NCI-H1417 treated with DMSO at 0.1 percent for 48 hours (cell line): ENCODE data around the gene FREM1.

Experiments
- DNase-seq: peaks from one replicate; lab custom pipeline; 2025; lab: John Stamatoyannopoulos, UW

Gene FREM1

DNA sequence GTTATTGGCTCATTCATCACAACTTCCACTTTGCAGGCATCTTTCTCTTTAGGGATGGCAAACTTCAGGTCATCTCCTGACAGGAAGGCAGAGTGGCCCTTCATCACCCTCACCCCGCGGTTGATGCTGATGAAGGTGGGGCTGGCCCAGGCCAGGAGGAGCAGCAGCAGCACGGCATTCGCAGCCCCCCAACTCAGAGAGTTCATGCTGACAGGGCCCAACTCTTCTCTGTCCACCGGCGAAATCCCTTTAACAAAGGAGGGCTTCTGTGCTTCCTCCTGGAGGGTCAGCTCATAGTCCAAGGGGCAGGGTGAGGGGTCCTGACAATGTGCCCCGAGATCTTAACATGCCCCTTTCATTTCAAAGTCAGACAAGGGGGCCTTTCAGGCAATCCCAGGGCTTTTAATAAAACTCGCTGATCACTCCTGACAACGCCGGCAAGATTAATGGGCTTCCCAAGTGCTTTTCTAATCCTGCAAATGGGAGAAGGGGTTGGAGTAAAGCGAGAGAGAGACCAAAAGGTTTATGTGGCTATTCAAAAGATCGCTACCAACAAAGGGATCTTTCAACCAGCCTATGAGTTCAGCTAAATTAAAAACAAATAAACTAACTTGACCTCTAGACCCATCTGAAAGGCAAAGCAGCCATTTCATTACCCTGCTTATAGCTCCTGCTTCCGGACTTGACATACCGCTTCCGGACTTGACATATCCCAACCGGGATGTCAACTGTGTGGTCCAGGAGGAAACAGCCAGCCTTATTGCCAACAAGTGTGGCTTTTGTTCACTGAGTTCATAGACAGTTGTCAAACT lies 41.2 kb downstream of the FREM1 start:
- no peak for DNase-seq

DNA sequence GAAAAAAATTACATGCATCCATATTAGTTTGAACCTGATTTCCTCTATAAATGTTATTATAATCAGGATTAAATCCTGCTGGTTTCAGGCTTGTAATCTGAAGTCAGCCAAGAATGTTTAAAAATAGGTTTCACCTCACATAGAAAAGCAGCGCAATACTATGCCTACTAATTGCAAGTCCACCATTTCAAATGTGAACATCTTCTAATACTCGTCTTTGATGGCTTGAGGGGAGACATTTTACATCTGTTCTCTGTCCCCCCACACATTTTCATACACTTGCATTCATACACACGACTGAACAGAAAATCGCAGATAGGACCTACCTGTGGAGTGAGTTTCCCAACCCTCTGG lies 41.8 kb downstream of the FREM1 start:
- no peak for DNase-seq

DNA sequence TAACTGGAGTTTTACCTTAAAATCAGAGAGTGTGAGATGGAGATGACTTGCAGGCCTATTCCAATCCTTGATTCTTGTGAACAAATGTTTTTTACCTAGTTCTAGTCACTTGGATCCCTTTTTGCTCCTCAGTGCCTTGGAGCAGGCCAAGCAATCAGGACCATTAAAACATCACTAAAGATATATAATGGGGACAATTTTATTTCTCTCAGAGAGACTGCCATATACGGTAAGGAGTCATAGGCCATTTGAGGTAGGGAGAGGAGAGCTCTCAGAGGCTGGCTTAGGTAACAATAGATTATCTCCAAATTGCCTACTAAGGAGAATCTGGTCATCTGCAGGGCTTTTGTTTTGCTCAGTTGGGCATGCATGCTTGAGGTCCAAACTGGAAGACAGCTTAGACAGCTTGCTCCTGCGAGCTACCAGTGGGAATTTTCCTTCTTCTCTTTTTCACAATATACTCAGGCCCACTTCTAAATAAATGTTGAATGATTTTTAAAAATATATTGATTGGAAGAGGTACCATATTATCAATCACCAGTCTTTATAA lies 44.0 kb downstream of the FREM1 start:
- no peak for DNase-seq

DNA sequence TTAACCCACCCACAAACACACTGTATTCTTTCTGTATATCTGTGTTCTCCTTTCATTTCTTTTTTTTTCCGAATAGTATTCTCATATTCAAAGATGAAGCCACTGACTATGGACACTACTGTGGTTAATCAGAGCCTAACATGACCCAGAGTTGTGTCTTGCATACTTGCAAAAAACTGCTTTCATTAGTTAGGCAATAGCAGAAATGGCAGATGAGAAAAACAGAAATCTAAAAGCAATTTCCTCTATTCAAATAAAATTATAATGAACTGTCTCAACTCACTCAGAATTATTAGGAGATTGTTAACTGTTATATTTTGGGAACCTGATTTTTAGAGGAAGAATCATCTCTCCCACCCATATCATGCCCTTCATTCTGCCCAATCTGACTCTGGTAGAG lies 45.9 kb downstream of the FREM1 start:
- no peak for DNase-seq

DNA sequence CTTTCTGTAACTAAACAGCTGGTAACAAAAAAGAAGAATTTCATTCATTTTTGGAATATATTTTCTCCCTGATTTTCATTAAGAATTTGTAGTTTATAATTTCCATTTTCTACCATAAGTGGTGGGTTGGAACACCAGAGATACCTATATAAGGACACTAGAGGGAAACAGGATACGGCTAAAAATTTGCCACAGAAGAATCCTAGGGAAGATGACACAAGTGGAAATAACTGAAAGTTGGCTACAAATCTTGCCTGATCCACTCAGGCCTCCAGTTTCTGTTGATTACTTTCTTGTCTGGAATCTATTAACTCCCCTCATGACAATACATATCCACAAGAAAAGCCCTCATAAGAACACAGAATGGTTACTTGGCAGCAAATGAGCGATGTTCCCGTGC lies 46.8 kb downstream of the FREM1 start:
- DNase-seq: no peak

DNA sequence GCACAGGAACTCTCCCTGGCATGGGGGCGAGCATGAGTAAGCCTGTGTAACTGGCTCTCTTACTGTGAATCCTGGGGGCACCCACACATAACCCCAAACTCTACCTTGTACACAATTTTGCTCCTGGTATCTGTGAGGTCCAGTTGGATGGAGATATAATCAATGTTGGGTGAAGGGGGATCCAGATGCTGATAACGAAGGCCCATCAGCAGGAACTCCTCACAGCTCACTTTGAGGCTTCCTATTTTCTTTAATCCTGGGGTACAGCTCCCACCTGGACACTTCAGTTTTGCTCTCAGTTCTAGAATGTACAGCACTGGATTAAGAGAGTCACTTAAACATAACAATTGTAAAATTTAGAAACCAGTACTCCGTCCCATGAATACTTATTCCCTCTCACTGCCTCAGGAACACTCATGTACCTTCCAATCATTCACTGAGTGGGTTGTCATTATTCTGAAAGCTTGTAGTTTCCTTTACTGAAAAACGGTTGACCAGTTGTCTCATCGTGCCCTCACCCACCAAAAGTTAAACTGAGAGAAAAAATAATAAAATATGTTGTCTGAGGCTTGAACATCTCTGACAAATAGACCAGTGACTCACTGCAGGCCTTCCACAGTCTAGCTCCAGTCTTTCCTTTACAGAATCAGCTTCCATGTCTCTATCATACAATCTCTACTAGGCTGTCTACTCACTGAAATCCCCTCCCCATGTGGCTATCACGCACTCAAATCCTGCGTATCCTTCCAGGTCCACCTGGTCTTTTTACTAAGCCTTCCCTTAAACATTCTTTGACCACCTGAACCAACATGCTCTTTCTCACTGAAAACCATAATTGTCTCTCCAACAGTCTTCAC lies 52.6 kb downstream of the FREM1 start:
- no peak for DNase-seq

DNA sequence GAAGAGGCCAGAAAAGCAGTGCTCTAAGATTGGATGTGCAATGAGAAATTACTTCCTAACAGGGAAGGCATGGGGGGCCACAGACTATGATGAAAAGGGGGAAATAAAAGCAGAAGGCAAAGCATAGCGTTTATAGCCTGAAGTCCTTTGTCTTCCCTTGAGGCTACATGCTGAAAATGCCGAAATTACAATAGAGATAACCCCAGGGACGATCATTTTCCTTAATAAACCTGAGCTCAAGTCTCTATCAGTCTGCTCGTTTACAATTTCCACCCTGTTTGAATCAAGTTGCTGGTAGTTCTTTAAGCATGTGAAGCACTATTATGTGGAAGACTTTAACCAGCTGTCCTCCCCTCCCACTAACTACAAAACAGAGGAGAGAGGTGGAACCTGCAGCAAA lies 60.4 kb downstream of the FREM1 start:
- no peak for DNase-seq

DNA sequence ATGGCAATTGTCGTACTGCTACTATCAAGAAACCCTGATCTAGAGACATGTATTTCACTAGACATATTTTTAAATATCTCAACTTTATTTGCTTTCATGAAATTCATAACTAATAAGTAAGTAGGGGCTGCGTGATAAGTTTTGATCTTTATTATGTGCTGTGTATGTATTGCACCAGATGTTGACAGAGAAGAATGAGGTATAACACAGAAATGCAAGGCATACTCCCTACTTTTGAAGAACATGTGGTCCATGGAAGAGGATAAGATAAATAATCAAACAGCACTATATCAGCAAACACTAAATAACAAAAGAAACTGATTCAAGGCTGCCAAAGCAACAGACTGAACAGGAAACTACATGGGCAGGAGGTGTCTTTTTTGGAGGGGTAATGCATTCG lies 60.9 kb downstream of the FREM1 start:
- no peak for DNase-seq

DNA sequence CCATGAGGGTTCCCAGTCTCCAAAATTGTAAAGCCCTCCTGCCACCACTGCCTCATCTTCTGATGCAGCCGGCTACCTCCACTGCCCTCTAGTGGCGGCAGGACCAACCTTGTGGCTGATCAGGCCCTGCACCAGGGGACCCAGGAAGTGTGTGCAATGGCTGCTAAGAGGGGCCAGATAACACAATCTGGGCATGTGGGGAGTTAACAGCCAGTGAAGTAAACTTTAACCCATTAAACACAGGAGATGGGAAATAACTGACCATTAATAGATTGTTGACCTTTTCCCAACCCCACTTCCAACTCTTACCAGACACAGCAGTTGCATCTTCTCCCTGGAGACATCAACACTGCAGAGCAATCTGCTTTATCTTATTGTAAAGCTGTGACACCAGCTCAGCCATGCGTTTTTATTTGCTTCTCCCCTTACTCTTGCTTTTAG lies 63.3 kb downstream of the FREM1 start:
- DNase-seq: no peak

DNA sequence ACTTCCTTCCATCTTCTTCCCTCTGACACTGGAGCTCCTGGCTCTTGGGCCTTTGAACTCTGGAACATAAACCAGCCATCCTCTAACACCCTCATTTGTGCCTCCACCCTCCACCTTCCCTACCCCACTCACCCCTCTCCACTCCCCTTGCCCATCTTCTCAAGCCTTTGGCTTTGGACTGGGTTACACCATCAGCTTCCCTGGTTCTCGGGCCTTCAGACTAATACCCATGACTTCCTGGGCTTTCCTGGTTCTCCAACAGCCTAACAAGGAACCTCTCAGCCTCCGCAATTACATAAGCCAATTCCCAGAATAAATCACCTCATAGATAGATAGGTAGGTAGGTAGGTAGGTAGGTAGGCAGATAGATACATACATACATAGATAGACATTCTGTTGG lies 67.1 kb downstream of the FREM1 start:
- no peak for DNase-seq

DNA sequence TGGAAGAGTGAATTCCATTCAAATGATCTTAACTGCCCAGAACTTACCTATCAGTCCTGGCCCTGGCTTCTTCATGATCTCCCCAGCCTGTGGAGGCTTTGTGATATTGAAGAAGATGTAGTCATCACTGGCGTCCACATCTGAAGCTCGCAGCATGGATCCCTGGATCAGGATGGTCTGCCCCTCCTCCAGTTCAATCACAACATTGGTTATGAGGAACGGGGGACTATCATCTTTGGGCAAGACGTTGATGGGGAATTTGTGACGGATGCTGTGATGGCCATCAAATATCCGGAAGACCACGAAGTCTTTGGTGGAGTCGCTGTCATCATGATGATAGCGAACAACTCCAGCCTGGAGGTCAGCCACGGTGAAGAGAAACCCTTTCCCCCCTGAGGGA lies 68.0 kb downstream of the FREM1 start:
- no peak for DNase-seq

DNA sequence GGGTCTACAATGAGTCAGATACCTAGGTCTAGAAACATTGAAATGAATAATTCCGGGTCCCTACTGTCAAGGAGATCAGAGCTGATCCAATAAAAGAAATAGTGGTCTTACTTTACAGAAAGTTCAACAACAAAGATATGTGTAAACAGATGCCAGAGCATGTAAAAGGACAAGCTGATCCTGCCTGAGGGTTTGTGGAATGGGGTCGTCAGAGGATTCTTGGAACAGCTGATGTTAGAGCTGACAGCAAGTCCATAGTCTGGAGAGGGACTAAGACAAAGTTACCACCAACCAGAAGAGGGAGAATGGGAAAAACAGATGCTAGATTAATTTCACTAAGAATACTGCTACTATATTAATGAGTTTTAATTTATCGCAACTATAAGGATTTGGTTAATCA lies 71.5 kb downstream of the FREM1 start:
- no peak for DNase-seq

DNA sequence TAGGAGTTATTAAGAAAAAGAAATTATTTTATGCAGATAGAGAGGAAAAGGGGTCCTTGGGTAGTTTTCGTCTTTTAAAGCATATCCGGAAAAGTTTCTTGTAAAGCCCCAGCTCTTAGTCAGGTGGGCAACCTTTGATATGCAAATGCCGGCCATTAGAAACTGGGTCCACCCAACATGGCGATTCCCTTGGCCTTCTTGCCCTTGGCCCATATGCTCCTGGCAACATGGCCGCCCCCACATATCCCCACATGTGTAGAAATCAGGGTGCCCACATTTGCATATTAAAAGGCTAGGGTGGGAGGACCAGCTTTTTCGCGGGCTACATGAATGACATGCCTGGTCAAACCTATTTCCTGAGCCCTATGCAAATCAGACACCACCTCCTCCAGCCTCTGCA lies 73.3 kb downstream of the FREM1 start:
- DNase-seq: no peak

DNA sequence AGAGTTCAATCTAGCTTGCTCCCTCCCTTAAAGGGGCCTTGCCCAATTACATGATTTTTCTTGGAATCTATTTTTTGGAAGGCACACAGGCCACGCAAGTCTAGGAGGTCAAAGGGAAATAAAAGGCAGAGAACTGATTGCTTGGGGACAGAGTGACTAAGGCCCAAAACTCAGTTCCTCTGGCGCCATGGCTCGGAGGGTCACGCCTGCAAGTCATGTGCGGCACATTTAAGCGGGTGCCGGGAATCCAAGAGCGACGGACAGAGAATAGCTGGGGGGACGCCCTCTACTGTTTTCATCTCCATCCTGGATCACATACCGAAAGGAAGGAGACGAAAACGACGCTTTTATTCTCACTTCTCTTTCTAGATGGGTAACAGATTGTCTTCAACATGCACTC lies 78.6 kb downstream of the FREM1 start:
- no peak for DNase-seq

DNA sequence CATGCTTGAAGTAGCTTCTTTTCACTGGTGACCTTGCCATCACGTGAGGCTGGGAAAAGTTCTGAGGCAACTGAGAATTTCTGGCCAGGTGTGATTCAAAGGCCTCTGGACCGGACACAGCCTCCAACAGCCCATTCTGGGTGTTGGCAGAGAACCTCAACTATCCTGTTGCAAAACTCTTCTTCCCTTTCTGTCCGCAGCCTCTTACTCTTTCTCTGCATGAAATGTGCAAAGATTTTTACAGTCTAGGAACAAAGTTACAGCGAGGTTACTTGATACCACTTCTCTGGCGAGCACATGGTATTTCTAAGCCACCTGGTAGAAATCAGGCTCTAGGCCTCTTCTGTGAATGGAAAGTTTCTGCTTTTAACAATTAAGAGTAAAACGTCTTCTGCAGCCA lies 79.2 kb downstream of the FREM1 start:
- DNase-seq: no peak

DNA sequence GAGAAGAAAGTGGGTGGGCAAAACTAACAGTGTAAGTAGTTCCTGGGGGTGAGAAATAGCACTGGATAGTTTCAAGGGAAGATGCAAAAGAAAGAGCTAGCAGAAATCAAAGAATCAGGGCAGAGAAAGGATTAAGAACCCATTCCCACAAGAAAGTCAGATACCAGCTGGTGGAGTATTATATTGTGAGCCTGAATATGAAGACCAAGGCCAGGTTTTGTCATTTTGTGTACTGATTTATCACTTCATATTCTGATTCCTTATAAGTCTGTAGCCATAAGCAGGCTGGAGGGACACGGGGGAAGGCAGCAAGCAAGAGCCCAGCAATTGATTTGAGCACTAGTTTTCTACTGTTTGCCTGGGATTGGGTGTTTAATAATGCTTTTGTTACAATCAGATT lies 80.2 kb downstream of the FREM1 start:
- no peak for DNase-seq

DNA sequence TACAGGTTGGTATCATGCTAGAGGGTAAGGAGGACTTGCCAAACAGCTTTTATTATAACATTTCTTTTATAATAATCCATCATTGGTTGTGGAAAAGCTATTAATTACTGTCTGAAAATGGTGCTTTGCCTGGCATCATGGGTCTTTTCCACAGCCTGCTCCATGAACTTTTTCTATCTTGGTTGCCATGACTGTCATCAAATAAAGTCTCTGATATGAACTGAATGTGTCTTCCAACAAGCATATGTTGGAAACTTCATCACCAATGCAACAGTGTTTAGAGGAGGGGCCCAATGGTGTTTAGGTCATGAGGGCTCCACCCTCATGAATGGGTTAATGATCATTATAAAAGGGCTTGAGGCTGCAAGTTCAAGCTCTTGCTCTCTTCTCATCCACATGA lies 81.0 kb downstream of the FREM1 start:
- DNase-seq: no peak

DNA sequence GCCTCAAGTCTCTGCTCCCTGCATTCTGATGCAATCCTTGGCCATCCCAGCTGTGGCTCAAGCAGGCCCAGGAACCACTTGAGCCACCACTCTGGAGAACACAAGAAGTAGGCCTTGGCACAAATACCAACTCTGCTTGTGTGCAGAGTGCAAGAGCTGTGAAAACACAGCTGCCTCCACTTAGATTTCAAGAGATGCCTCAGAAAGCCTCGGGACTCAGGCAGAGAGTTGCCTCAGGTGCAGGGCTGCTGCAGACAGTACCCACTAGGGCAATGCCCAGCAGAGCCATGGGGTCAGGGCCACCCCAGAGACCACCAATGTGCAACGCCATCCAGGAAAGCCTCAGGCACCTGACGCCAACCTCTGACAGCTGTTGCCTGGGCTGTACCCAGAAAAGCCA lies 82.4 kb downstream of the FREM1 start:
- DNase-seq: no peak

DNA sequence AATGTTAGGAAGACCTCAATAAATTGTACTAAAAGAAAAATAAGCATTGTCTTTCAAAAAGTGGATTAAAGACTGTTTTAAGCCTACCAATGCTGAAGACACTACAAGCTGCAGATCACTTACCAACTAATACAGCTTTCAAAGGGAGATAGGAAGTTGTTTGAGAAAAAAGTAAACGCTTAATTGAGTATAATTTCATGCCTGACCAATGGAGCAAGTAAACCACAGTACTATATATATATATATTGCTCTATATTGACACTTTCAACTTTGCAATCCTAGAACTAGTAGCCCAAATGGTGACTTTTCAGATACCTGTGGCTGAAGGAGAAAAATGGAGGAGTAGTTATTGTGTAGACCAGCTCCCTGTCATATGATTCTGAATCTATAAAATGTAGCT lies 85.7 kb downstream of the FREM1 start:
- no peak for DNase-seq

DNA sequence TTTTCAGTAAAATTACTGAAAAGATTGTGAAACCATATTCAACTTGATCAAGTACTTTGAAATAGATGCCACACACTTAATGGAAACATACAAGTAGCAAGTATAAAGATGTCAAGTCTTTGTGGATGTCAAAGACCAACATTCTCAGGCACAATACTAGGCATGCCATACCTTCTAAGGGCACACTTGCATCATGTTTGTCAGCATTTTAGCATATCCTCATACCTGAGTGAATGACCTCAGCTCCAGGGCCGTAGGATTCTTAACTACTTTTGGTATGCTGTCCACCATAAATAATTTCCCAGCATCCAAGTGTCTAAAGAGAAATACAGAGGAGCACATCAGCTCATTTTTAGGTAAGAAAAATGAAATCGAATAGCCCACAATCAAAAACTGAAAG lies 86.4 kb downstream of the FREM1 start:
- no peak for DNase-seq

DNA sequence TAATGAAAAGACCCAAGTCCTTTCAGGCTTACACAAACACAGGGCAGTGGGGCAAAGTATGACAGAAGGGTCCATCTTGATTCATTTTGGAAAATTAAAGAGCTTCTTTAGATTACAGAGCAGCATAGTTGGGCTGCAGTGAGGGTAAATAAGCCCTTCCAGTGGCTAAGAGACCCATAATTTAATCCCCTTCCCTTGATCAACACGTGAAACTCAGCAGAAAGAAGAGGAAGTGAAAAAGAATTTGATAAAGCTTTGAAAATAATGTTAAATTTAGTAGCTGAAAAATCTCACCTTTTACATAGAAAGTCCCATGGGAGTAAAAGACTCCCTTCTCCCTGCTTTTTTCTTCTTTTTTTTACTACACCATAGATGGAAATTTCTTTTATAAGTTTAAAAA lies 87.6 kb downstream of the FREM1 start:
- DNase-seq: no peak

DNA sequence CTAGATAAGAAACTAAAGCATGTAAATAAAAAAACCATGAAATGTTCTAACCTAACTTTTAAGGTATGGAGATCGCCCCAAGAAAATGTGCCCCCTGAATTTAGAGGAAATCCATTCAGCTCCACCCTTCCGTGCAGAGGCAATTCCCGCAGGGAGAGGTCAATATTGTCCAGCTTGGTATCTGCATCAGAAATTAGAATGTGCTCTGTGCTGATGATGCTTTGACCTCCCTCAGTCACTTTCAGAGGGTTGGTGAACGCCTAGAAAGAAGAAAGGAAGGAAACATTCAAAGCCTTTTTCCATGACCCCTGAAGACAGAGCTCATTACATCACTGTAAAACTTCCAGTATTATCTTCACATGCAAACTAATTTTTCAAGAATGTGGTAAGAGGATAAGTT lies 91.0 kb downstream of the FREM1 start:
- DNase-seq: no peak

DNA sequence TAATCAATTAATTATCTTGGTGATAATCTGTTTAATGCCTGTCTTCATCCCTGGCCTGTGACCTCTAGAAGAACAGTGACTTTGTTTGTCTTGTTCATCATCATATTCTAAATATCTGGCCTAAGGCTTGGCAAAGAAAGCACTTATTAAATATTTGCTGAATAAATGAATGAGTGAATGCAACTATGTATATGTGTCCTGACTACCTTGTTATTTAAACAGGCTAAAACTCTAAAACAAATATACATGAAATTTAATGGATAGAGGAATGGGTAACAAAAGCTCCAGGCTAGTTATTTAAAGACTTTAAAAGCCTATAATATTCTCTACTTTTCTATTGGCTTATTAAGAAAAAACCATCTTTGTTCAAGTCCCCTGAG lies 96.0 kb downstream of the FREM1 start:
- no peak for DNase-seq
